ENCODE results near the gene MRPL18.

The MRPL18 gene

GRCh38 chr6:159844737-159845645, 54.7 kb downstream of the MRPL18 start:
- no peak for DNase-seq (ENCODE audit: low read depth)
